ENCODE measurements around the gene LAYN.

GRCh38 chr11:111565114-111565720 lies 24.7 kb downstream of the LAYN start:
- TF ChIP-seq, protein P1, sequence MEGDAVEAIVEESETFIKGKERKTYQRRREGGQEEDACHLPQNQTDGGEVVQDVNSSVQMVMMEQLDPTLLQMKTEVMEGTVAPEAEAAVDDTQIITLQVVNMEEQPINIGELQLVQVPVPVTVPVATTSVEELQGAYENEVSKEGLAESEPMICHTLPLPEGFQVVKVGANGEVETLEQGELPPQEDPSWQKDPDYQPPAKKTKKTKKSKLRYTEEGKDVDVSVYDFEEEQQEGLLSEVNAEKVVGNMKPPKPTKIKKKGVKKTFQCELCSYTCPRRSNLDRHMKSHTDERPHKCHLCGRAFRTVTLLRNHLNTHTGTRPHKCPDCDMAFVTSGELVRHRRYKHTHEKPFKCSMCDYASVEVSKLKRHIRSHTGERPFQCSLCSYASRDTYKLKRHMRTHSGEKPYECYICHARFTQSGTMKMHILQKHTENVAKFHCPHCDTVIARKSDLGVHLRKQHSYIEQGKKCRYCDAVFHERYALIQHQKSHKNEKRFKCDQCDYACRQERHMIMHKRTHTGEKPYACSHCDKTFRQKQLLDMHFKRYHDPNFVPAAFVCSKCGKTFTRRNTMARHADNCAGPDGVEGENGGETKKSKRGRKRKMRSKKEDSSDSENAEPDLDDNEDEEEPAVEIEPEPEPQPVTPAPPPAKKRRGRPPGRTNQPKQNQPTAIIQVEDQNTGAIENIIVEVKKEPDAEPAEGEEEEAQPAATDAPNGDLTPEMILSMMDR (IDR thresholded peaks at IDR 0.05) = peak; percentile 83
- TF ChIP-seq ATF3 (CRISPR knock-in tag; conservative IDR thresholded peaks at IDR 0.05) = no peak
- TF ChIP-seq FOXP1 (CRISPR knock-in tag; IDR thresholded peaks at IDR 0.05; ENCODE audit: borderline replicate concordance) = no peak
- no peak for TF ChIP-seq NFYB (CRISPR knock-in tag; conservative IDR thresholded peaks at IDR 0.05; ENCODE audit: low read depth)
- no peak for TF ChIP-seq SMAD3 (CRISPR knock-in tag; IDR thresholded peaks at IDR 0.05; ENCODE audit: borderline replicate concordance)
- TF ChIP-seq CREM (CRISPR knock-in tag; IDR thresholded peaks at IDR 0.05) = no peak
- no peak for TF ChIP-seq MLX (CRISPR knock-in tag; IDR thresholded peaks at IDR 0.05)
- TF ChIP-seq, protein P2, sequence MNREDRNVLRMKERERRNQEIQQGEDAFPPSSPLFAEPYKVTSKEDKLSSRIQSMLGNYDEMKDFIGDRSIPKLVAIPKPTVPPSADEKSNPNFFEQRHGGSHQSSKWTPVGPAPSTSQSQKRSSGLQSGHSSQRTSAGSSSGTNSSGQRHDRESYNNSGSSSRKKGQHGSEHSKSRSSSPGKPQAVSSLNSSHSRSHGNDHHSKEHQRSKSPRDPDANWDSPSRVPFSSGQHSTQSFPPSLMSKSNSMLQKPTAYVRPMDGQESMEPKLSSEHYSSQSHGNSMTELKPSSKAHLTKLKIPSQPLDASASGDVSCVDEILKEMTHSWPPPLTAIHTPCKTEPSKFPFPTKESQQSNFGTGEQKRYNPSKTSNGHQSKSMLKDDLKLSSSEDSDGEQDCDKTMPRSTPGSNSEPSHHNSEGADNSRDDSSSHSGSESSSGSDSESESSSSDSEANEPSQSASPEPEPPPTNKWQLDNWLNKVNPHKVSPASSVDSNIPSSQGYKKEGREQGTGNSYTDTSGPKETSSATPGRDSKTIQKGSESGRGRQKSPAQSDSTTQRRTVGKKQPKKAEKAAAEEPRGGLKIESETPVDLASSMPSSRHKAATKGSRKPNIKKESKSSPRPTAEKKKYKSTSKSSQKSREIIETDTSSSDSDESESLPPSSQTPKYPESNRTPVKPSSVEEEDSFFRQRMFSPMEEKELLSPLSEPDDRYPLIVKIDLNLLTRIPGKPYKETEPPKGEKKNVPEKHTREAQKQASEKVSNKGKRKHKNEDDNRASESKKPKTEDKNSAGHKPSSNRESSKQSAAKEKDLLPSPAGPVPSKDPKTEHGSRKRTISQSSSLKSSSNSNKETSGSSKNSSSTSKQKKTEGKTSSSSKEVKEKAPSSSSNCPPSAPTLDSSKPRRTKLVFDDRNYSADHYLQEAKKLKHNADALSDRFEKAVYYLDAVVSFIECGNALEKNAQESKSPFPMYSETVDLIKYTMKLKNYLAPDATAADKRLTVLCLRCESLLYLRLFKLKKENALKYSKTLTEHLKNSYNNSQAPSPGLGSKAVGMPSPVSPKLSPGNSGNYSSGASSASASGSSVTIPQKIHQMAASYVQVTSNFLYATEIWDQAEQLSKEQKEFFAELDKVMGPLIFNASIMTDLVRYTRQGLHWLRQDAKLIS (CRISPR knock-in tag; IDR thresholded peaks at IDR 0.05; ENCODE audit: borderline replicate concordance) = no peak
- TF ChIP-seq, protein P3, sequence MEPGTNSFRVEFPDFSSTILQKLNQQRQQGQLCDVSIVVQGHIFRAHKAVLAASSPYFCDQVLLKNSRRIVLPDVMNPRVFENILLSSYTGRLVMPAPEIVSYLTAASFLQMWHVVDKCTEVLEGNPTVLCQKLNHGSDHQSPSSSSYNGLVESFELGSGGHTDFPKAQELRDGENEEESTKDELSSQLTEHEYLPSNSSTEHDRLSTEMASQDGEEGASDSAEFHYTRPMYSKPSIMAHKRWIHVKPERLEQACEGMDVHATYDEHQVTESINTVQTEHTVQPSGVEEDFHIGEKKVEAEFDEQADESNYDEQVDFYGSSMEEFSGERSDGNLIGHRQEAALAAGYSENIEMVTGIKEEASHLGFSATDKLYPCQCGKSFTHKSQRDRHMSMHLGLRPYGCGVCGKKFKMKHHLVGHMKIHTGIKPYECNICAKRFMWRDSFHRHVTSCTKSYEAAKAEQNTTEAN (CRISPR knock-in tag; IDR thresholded peaks at IDR 0.05) = no peak
- TF ChIP-seq ZNF121 (CRISPR knock-in tag; IDR thresholded peaks at IDR 0.05) = no peak
- no peak for TF ChIP-seq ZNF671 (CRISPR knock-in tag; IDR thresholded peaks at IDR 0.05)
- no peak for TF ChIP-seq TEAD4 (CRISPR knock-in tag; IDR thresholded peaks at IDR 0.05)
